HG03066 (cell line): Measurements from ENCODE around the gene ATP7B.

Source experiments
- ATAC-seq: cut with Tn5 transposase; IDR thresholded peaks from one replicate; pipeline ENCODE4 v1.9.1; 2021; ENCODE audit warnings: low read depth; ENCODE audit not compliant: unreplicated experiment

ATP7B gene

GRCh38 chr13:51981355-51981754 is 29.9 kb downstream of the ATP7B start:
- no peak for ATAC-seq

- ATAC-seq = no peak
Measured at GRCh38 chr13:51980908-51981307, 30.3 kb downstream of the ATP7B start.

- no peak for ATAC-seq
Measured at GRCh38 chr13:51978796-51979556, 32.3 kb downstream of the ATP7B start.

- ATAC-seq = no peak
Measured at GRCh38 chr13:51977625-51978024, 33.6 kb downstream of the ATP7B start.

GRCh38 chr13:51976890-51977289 is 34.4 kb downstream of the ATP7B start:
- ATAC-seq = no peak

- ATAC-seq = no peak
Measured at GRCh38 chr13:51976423-51976822, 34.8 kb downstream of the ATP7B start.

GRCh38 chr13:51974482-51974881 is 36.8 kb downstream of the ATP7B start:
- no peak for ATAC-seq

GRCh38 chr13:51971520-51972426 is 39.5 kb downstream of the ATP7B start:
- no peak for ATAC-seq

GRCh38 chr13:51970349-51970748 is 40.9 kb downstream of the ATP7B start:
- ATAC-seq = no peak

- ATAC-seq = no peak
Measured at GRCh38 chr13:51967482-51968446, 43.5 kb downstream of the ATP7B start.

- ATAC-seq = no peak
Measured at GRCh38 chr13:51966186-51966585, 45.1 kb downstream of the ATP7B start.

GRCh38 chr13:51961493-51962403 is 49.5 kb downstream of the ATP7B start:
- no peak for ATAC-seq

GRCh38 chr13:51960766-51961165 is 50.5 kb downstream of the ATP7B start:
- ATAC-seq = no peak

GRCh38 chr13:51959773-51960172 is 51.5 kb downstream of the ATP7B start:
- ATAC-seq = peak; percentile 84

GRCh38 chr13:51958217-51958547 is 53.1 kb downstream of the ATP7B start:
- ATAC-seq = no peak

GRCh38 chr13:51957377-51958216 is 53.7 kb downstream of the ATP7B start:
- no peak for ATAC-seq

GRCh38 chr13:51956717-51957116 is 54.5 kb downstream of the ATP7B start:
- no peak for ATAC-seq

GRCh38 chr13:51955816-51956603 is 55.2 kb downstream of the ATP7B start:
- ATAC-seq = no peak
